ENCODE results near the gene ITLN1.

Gene ITLN1

DNA sequence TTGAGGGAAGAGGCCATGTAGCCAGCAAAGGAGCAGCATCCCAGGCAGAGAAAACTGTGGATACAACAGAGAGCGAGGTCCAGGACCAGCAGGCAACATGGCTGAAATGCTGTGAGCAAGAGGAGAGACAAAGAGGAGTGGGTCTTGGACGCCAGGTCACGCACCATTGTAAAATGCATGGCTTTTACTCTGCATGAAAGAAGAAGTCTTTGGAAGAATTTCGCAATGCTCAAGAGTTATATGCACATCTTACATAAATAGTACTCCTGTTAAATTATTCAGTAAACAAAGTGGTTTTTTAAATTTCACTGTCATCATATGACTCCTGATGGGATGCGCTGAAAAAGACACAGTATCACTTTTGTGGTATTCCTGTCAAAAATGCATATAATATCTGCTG lies 25.8 kb downstream of the ITLN1 start:
- no peak for DNase-seq
- intact Hi-C loops (cut with DNase I) = no loop called here

DNA sequence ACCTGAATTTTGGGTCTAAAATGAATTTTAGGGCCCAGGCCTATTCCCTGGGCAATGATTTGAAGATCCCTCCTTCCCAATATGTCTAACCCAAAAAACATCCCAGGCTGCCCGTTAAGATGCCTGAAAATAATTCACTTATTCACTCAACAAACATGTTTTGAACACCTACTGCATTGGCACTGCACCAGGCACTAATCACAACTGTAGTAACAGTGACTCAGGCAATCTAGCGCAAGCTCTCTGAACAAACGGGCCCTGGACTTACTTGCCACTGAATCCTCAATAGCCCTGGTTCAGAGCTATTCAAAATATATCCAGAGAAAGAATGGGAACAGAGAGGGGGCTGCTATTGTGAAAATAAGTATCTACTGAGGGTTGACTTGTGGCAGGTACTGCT lies 26.5 kb downstream of the ITLN1 start:
- intact Hi-C loops (cut with DNase I) = no loop called here
- DNase-seq = no peak

DNA sequence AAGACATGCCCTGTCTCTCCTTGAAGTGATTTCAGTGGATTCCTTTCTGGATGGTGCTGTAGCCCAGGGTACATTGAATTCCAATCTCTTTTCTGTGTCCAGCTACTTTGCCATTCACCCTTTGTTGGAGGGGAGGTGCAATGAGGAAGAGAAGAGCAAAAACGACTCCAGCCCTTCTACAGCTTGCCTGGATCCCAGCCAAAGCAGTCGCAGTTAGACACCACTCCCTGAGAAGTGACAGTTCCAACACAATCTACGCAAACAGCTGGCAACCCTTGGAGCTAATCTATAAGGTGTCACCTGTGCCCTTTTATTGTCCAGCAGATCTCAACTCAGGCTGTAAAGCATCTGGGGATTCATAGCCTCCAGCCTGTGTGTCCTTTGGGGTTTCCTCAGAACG lies 26.9 kb downstream of the ITLN1 start:
- intact Hi-C loops (cut with DNase I) = no loop called here
- DNase-seq = no peak

DNA sequence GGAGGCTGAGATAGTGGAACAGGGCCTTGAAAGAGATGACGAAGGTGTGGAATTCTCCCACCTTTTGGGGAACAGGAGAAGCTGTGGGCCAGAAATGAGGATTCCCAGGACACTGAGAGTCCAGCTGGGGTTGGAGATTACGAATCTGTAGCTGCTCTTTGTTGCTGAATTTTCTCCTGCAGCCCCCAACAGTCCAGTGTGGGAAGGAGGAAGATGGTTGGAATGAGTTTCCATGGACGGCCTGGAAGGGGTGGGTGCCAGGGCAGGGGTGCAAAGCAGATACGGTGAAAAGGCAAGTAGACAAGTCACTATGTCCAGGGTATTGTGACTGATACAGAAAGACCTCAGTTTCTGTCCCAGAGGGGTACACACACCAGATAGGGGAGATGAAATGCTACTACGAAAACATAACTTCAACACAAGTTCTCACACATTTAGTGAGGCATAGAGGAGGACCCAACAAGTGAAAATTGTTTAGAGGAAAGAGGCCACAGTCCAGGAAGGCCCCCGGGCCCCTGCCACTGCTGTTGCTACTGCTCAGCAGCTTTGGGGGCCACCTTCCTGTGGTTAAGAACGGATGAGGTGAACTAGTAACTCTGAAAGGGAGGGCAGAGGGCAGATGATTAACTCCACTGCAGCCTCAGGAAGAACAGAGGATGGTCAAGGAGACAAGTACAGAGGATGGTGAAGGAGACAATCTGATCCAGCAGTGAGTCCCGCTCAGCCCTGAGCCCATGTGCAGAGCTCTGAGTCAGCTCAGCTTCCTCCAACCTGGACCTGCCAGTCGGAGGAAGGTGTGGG lies 29.6 kb downstream of the ITLN1 start:
- intact Hi-C loops (cut with DNase I) = no loop called here
- peak in 1 of 10 donors; percentile 2 for DNase-seq

DNA sequence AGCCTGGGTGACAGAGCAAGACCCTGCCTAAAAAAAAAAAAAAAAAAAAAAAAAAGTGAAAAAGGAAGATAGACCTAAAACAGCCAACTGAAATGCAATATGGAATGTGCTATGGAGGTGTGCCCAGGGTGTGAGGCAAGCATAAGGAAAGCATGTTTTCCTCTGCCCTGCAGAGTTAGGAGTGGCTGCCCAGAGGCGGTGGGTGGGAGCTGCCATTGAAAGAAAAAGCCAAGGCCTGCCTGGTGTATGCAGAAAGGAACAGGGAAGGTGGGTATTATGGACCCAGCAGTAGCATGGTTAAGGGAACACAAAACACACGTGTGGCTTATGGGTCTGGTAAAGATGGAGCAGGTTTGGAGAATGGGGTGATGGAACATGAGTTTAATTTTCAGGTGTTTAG lies 31.2 kb downstream of the ITLN1 start:
- intact Hi-C loops (cut with DNase I) = no loop called here
- DNase-seq = peak in 1 of 10 donors; percentile 32

DNA sequence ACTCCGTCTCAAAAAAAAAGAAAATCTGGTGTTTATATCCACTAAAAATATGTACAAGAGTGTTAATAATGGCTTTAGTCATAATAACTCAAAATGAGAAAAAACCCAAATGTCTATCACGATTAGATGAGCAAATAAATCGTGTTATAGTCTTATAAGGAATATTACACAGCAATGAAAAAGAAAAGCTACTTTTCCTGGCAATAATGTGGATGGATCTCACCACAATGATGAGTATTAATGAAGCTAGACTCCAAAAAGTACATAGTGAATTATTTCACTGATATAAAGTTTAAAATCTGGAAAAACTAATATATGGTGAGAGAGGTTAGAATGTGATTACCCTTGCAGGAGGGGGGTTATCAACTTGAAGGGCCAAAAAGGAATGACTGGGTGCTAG lies 32.0 kb downstream of the ITLN1 start:
- intact Hi-C loops (cut with DNase I) = no loop called here
- DNase-seq = no peak

DNA sequence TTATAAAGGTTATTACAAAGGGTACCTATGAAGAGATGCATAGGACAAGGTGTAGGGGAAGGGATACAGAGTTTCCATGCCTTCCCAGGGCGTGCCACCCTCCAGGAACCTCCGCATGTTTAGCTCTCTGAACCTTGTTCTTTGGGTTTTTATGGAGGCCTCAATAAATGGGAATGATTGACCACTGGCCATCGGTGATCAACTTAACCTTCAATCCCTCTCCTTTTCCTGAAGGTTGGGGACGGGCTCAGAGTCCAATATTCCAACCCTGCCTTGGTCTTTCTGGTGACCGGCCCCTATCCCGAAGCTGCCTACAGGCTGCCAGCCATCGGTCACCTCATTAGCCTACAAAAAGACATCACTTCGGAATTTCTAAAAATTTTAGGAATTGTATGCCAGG lies 34.0 kb downstream of the ITLN1 start:
- DNase-seq = peak in 1 of 10 donors; percentile 8
- intact Hi-C loops (cut with DNase I) = no loop called here

DNA sequence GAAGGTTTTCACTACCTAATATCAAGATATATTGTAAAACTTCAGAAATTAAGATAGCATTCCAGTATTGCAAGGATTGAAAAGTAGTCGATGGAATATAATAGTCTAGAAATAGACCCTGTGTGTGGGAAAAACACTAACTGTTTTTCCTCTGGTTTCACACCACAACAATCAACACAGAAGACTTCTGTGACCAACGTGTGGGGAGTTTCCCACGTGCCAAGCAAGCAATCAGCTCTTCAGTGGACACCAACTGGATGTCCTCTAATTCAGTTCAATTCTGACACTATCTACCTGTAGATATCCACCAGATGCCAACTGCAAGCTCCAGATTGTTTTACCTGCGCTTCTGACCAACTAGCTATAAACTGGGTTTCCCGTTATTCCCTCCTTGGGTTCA lies 34.4 kb downstream of the ITLN1 start:
- no peak for DNase-seq
- intact Hi-C loops (cut with DNase I) = no loop called here

DNA sequence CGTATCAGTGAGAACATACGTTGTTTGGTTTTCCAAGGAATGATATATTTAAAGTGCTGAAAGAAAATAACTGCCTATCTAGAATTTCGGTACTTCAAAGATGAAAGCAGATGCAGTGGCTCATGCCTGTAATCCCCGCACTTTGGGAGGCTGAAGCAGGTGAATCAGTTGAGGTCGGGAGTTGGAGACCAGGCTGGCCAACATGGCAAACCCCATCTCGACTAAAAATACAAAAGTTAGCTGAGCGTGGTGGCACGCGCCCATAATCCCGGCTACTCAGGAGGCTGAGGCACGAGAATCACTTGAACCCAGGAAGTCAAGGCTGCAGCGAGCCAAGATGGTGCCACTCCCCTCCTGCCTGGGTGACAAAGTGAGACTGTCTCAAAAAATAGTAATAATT lies 38.7 kb downstream of the ITLN1 start:
- intact Hi-C loops (cut with DNase I) = no loop called here
- peak in 1 of 10 donors; percentile 49 for DNase-seq

DNA sequence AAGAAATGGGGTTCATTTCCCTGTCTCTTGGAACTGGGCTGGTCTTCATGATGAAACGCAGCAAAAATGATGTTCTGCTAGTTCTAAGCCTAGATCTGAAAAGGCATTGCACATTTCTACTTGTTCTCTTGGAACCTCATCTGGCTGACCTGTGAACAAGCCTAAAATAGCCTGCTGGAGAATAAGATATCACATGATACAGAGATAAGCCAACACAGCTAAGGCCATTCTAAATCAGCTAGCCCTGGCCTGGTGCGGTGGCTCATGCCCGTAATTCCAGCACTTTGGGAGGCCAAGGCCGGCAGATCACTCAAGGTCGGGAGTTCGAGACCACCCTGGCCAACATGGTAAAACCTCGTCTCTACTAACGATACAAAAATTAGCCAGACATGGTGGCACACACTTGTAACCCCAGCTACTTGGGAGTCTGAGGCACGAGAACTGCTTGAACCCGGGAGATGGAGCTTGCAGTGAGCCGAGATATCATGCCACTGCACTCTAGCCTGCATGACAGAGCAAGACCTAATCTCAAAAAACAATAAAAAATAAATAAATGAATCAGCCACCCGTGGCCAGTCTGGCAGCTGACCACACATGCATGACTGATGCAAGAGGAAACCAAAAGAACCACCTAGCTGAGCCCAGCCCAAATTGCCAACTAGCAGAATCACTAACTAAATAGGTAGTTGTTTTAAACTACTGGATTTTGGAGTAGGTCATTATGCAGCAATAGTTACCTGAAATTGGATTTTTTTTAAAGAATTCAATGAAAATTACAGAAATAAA lies 40.3 kb downstream of the ITLN1 start:
- DNase-seq = peak in 1 of 10 donors; percentile 36
- intact Hi-C loops (cut with DNase I) = no loop called here

DNA sequence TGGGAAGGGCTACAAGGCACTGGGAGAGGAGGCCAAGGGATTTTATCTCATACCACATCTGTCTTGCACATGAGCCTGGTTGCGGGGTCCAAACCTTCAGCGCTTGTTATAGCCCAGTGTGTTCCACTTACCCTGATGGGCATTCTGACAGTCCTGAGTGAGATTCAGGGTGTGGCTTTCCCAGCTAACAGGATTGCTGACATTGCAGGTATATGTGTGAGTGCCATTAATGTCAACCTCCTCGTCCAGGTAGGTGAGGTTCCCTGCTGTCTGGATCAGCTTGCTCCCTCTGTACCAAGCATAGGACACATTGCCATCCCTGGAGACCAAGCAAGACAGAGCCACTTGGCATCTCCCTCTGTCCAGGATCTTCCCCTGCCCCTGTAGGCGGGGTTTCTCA lies 43.9 kb downstream of the ITLN1 start:
- peak in 1 of 10 donors; percentile 9 for DNase-seq

DNA sequence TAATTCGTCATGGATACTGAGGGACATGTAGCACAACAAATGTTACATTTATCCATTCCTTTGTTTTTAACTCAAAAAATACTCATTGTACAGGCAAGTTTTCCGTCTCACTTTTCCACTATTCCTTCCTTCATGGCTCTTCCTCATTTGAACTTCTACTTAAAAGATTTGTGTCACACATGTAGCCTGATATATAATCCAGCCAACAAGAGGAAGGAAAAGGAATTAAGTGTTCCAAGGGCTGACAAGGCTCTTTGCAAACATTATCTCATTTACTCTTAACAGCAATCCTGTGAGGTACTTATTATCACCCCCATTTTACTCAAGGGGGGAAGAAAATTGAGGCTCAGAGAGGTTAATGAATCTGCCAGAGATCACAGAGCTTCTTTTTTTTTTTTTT lies 45.2 kb downstream of the ITLN1 start:
- intact Hi-C loops (cut with DNase I) = loop anchor here (5.0 kb wide), 1 partner anchor 113 kb away; the partner anchor contains the start of gene ITLN2
- no peak for DNase-seq

More for the DNA sequence above, 43.9 kb downstream of the ITLN1 start:
- intact Hi-C loops (cut with DNase I) = no loop called here

DNA sequence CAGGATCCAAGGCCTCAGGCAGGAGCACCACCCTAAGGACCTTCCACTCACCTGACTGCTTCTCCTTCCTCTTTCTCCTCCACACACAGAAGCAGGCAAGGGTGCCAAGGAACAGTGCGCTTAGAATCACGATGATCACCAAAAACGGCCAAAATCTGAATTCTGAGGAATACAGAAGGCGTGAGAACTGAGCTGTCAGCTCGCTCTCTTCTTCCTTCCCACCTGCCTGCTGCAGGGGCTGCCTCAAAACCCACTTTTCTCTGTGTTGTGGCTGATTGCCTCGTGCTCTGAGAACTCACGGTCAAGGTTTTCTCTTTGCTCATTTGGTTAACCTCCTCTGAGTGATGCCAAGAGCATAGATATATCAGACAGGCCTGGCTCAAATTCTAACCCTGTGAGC lies 46.1 kb downstream of the ITLN1 start:
- DNase-seq = no peak
- intact Hi-C loops (cut with DNase I) = loop anchor here (5.0 kb wide), 1 partner anchor 113 kb away; the partner anchor contains the start of gene ITLN2

DNA sequence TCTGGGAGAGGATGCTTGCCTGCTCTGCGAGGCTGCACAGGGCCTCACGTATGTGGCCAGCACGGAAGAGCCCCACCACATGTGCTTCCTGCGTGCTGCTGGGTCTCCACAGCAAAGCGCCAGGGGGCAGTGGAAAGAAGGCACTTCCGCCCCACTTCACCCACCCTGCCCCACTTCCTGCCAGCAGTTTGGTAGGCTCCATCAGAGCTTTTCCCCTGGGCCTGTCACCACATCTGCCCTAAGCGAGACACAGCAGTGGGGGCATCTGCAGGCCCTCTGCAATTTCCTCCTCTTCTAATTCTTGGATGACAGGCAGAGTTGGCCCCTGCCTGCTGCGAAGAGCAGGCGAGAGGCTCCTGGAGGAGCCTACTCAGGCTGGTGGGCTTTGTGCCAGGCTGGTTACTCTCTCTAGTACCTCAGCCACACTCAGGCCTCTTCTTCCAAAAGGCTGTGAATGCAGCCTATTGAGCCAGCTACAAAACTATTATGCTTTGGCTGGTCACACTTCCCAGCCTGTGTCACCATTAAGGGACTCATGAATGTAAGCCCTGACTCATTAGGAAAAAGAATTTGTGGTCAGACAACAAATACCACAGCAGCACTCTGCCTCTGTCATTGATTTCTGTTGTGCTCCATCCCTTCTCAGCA lies 47.3 kb downstream of the ITLN1 start:
- peak in 1 of 10 donors; percentile 19 for DNase-seq
- intact Hi-C loops (cut with DNase I) = loop anchor here (5.0 kb wide), 1 partner anchor 115 kb away; the partner anchor contains the start of gene ITLN2

DNA sequence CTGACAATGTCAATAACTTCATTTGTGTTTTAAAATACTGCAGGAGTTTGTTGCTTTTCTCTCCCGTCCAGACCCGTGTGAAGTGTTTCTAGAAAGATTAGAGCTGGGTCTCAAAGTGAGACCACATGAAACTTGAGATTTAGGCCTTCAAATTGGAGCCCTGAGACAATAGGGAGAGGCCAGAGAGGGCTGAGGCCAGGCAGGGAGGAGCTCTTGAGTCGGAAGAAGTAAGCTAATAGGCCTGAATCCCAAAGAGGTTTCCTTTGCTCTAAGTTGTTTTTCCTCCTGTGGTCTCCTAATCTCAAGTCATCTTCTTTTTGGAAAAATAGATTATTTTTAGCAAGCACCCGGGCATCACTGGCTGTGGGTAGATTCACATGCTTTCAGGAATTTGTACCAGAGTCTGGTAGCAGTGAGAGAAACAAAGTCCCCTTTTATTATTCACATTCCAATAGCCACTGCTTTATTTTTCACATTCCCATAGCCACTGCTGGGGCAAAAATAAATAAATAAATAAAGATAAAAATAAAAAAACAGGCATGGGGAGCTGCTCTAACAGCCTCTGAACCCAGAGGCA lies 47.9 kb downstream of the ITLN1 start:
- intact Hi-C loops (cut with DNase I) = loop anchor here (5.0 kb wide), 1 partner anchor 115 kb away; the partner anchor contains the start of gene ITLN2
- DNase-seq = no peak

DNA sequence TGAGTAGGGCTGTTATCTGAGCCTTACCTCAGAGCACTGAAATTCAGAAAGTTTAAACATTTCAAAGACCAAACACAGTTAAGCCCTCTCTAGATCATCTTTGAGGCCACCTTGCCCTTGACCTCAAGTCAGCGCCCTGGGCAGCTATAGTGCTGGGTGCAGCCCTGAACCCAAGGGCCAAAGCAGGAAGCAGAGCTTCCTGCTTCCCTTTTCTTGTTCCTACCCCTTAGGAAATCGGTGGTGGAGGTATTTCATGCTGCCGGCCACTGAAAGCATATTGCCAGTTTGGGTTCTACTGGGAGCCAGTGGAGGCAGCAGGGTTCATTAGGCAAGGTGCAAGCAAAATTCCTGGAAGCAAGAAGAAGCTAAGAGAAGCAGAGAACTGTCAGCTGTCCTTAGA lies 48.4 kb downstream of the ITLN1 start:
- DNase-seq = peak in 1 of 10 donors; percentile 31
- intact Hi-C loops (cut with DNase I) = loop anchor here (5.0 kb wide), 1 partner anchor 116 kb away; the partner anchor contains the start of gene ITLN2

DNA sequence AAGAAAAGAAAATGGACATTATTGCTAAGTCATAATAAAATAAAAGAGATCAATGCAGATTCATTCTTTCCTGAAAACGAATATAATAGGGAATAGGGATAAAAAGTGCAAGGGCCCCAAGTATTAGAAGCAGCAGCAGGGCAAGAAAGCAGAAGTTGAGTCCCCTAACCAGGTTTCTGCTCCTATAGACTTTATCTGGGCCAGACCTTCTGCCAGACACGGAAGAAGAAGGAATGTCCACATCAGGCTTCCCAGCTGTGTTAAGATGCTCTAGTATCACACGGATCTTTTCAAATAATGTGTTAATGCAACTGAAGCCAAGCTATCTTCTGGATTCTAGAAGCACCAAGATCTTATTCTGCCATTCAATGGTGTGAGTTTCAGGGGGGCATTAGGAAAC lies 49.2 kb downstream of the ITLN1 start:
- no peak for DNase-seq
- intact Hi-C loops (cut with DNase I) = loop anchor here (5.0 kb wide), 1 partner anchor 117 kb away; the partner anchor contains the start of gene ITLN2

DNA sequence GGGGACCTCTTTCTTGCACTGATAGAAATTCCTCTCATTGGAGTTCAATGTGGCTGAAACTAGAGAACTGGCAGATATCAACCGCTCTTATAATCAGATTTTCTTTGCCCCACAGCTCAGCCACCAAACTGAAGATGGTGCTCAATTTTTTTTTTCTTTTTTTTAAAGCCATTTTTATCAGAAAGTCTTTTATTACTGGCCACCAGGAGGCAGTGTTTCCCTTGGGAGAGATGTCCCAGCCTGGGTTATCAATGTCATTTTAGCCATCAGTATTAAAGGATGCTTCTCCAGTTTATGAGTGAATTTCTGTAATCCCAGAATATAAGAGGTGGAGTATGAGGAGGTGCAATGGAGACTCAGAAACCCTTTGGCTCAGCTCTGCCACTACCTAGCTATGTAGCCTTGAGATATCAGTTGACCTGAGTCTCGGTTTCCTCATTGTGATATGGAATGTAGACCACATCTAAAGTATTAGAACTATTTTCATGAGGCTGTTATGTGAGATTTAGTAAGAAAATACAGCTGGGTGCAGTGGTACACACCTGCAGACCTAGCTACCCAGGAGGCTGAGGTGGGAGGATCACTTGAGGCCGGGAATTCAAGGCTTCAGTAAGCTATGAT lies 49.9 kb downstream of the ITLN1 start:
- peak in 1 of 10 donors; percentile 31 for DNase-seq

DNA sequence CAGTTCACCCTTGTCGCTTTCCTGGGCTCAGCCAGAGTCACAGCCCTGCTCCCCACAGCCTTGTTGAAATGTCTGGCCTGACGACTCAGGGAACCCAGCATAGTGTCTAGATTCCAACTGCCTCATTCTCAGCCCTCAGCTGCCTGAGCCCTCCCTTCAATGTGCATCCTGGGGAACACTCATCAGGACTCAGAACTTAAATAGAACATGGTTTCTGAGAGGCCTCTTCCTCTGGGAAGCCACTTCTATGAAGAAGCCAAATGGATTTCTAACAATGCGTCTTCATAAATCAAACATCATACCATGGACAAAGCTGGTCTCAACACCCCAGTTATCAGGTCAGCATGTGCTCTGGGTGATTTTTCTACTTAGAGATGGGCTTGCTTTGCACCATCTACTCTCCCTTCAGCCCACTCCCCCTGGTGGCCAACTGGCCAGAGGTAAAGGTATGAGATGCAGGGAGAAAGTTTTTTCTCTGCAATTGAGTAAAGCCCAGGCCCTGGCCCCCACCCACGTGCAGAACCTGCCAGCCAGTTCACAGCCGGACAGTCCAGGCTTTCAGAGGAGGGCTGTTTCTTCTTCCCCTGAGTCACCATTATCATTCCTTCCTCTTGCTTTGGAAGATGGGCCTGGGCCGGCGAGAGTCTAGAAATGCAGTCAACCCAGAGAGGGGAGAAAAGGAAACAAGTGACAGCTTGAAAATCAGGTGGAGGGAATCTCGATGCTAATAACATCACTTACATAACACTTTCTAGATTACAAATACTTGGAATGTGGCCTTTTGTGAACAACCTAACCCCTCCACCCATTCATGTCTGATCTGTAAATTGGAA lies 54.4 kb downstream of the ITLN1 start:
- intact Hi-C loops (cut with DNase I) = no loop called here
- DNase-seq = peak in 2 of 10 donors; percentile 22 to 40

More for the DNA sequence above, 49.9 kb downstream of the ITLN1 start:
- intact Hi-C loops (cut with DNase I) = loop anchor here (5.0 kb wide), 1 partner anchor 117 kb away; the partner anchor contains the start of gene ITLN2

All from posterior cingulate gyrus (tissue), 11 donors.